DND-41 (cell line): ENCODE measurements around the gene LRIT3.

Experiments
- EZH2 ChIP-seq: IDR thresholded peaks from 3 replicates; pipeline ENCODE4 v1.6.1; 2012; ENCODE audit warnings: borderline replicate concordance, low read depth, mild to moderate bottlenecking, moderate library complexity, low read length, inconsistent platforms; ENCODE audit not compliant: severe bottlenecking
- TF ChIP-seq, protein P1 (sequence below): IDR thresholded peaks from 2 replicates; pipeline ENCODE4 v1.5.1; 2012; ENCODE audit warnings: borderline replicate concordance, low read length, moderate library complexity, mild to moderate bottlenecking; ENCODE audit not compliant: poor library complexity, severe bottlenecking; ENCODE audit errors: extremely low read depth

GRCh38 chr4:109798866-109799265 is 49.0 kb upstream of the LRIT3 start:
- TF ChIP-seq, protein P1, sequence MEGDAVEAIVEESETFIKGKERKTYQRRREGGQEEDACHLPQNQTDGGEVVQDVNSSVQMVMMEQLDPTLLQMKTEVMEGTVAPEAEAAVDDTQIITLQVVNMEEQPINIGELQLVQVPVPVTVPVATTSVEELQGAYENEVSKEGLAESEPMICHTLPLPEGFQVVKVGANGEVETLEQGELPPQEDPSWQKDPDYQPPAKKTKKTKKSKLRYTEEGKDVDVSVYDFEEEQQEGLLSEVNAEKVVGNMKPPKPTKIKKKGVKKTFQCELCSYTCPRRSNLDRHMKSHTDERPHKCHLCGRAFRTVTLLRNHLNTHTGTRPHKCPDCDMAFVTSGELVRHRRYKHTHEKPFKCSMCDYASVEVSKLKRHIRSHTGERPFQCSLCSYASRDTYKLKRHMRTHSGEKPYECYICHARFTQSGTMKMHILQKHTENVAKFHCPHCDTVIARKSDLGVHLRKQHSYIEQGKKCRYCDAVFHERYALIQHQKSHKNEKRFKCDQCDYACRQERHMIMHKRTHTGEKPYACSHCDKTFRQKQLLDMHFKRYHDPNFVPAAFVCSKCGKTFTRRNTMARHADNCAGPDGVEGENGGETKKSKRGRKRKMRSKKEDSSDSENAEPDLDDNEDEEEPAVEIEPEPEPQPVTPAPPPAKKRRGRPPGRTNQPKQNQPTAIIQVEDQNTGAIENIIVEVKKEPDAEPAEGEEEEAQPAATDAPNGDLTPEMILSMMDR = no peak
- TF ChIP-seq EZH2 = no peak
